ENCODE results near the gene OR51Q1.

The OR51Q1 gene

GRCh38 chr11:5441414-5441813 lies 19.5 kb downstream of the OR51Q1 start, which contains the start of gene OR51I1:
Gene OR51I1 (minus strand): TSS chr11:5441514. CDS start chr11:5441514, 0 bp downstream.
- no peaks in the 10 kb centered on the region for H4K20me1 ChIP-seq
- H3K4me1 ChIP-seq = no peaks in the 10 kb centered on the region
- H3K9me3 ChIP-seq = no peaks in the 10 kb centered on the region
- H3K27ac ChIP-seq = no peak within 1 kb of the TSS
- H3K4me3 ChIP-seq = no peak within 1 kb of the TSS
- H3K27me3 ChIP-seq = no peaks in the 10 kb centered on the region
- no peaks in the 10 kb centered on the region for H3K36me3 ChIP-seq
- H3K4me2 ChIP-seq = no peak within 1 kb of the TSS
- TF ChIP-seq Cebpa-rat (IDR thresholded peaks at IDR 0.05) = no peak
- no peak within 1 kb of the TSS for H3K9ac ChIP-seq

GRCh38 chr11:5443835-5444393 lies 22.0 kb downstream of the OR51Q1 start:
- no peaks in the 10 kb centered on the region for H3K27me3 ChIP-seq
- H3K4me2 ChIP-seq = no peak overlapping the region
- H4K20me1 ChIP-seq = no peaks in the 10 kb centered on the region
- no peaks in the 10 kb centered on the region for H3K36me3 ChIP-seq
- no peak overlapping the region for H3K4me3 ChIP-seq
- no peaks in the 10 kb centered on the region for H3K4me1 ChIP-seq
- TF ChIP-seq Cebpa-rat (IDR thresholded peaks at IDR 0.05) = no peak
- H3K9me3 ChIP-seq = no peaks in the 10 kb centered on the region
- no peak overlapping the region for H3K9ac ChIP-seq
- no peak overlapping the region for H3K27ac ChIP-seq

- Histone ChIP-seq H3K27ac (no peak within 1 kb of the TSS), H4K20me1 (no peaks in the 10 kb centered on the region), H3K9me3 (no peaks in the 10 kb centered on the region), H3K4me1 (no peaks in the 10 kb centered on the region), H3K4me2 (no peak within 1 kb of the TSS), H3K27me3 (no peaks in the 10 kb centered on the region), H3K36me3 (no peaks in the 10 kb centered on the region), H3K4me3 (no peak within 1 kb of the TSS), H3K9ac (no peak within 1 kb of the TSS)
- no peak for TF ChIP-seq Cebpa-rat (IDR thresholded peaks at IDR 0.05)
Measured at GRCh38 chr11:5449023-5449422, 27.1 kb downstream of the OR51Q1 start, which contains the start of gene OR51I2. Gene OR51I2 (plus strand): TSS chr11:5449323. CDS start chr11:5453489, 4,166 bp downstream.

- TF ChIP-seq Cebpa-rat (IDR thresholded peaks at IDR 0.05) = no peak
- H3K27ac ChIP-seq = no peak overlapping the region
- H3K4me3 ChIP-seq = no peak overlapping the region
- no peak overlapping the region for H3K4me2 ChIP-seq
- no peaks in the 10 kb centered on the region for H3K27me3 ChIP-seq
- no peaks in the 10 kb centered on the region for H3K4me1 ChIP-seq
- H3K9me3 ChIP-seq = no peaks in the 10 kb centered on the region
- H3K36me3 ChIP-seq = no peaks in the 10 kb centered on the region
- H4K20me1 ChIP-seq = no peaks in the 10 kb centered on the region
- H3K9ac ChIP-seq = no peak overlapping the region
Measured at GRCh38 chr11:5449432-5449831, 27.5 kb downstream of the OR51Q1 start.

GRCh38 chr11:5460983-5461621 lies 39.2 kb downstream of the OR51Q1 start:
- no peaks in the 10 kb centered on the region for H4K20me1 ChIP-seq
- H3K9me3 ChIP-seq = no peaks in the 10 kb centered on the region

GRCh38 chr11:5467527-5467926 lies 45.6 kb downstream of the OR51Q1 start:
- Histone ChIP-seq H3K27ac (no peak overlapping the region), H3K4me2 (no peak overlapping the region), H4K20me1 (no peaks in the 10 kb centered on the region), H3K36me3 (no peaks in the 10 kb centered on the region), H3K9me3 (no peaks in the 10 kb centered on the region), H3K27me3 (no peaks in the 10 kb centered on the region), H3K4me1 (no peaks in the 10 kb centered on the region), H3K4me3 (no peak overlapping the region), H3K9ac (no peak overlapping the region)
- no peak for TF ChIP-seq Cebpa-rat (IDR thresholded peaks at IDR 0.05)

More at GRCh38 chr11:5460983-5461621, 39.2 kb downstream of the OR51Q1 start:
- H3K9ac ChIP-seq = no peak overlapping the region
- H3K4me2 ChIP-seq = no peak overlapping the region
- H3K27me3 ChIP-seq = no peaks in the 10 kb centered on the region; the same call in 1 of the 2 replicates
- no peak overlapping the region for H3K4me3 ChIP-seq
- H3K27ac ChIP-seq = no peak overlapping the region
- TF ChIP-seq Cebpa-rat (IDR thresholded peaks at IDR 0.05) = no peak
- H3K36me3 ChIP-seq = no peaks in the 10 kb centered on the region
- no peaks in the 10 kb centered on the region for H3K4me1 ChIP-seq
